GM12892 (cell line): ENCODE data around the gene PDLIM1.

Experiments
- POLR2A ChIP-seq: IDR thresholded peaks from 2 replicates; pipeline ENCODE4 v1.6.1; 2011; ENCODE audit warnings: low read depth, low read length, control low read depth
- POLR2AphosphoS5 ChIP-seq: IDR thresholded peaks from 2 replicates; pipeline ENCODE4 v1.6.1; 2011; ENCODE audit warnings: low read depth, low read length, control low read depth
- TAF1 ChIP-seq: IDR thresholded peaks from 2 replicates; pipeline ENCODE4 v1.6.1; 2011; ENCODE audit warnings: low read depth, mild to moderate bottlenecking, control low read depth, low read length, borderline replicate concordance

DNA sequence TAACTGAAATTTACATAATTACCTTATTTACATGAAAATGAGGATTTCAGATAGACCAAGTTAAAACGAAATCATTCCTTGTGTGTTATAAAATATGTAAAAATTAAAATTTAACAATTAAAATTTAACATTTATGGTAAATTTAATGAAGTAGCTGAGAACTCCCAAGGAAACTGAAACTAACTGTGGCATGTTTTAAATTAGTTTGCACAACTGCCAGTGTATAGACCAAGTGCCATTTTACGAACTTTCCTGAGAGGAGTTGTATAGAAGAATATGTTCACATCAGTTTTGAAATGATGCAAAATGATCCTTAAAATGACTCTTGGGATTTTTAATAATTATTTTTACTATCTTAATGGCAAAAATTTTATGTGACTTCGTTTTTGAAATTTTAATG, 23.6 kb downstream of the PDLIM1 start:
- no peak for TF ChIP-seq POLR2A
- no peak for TF ChIP-seq POLR2AphosphoS5
- TF ChIP-seq TAF1 = no peak
